PC-3 (cell line): ENCODE results near the gene C16orf54. TPM values are rescaled to one million over a fixed set of nuclear protein-coding genes. Genes with fewer than 3 reads are reported as not detected.
"Not testable (repeated sequence)": the region's sequence is repeated elsewhere in the genome, so short reads cannot be mapped to it uniquely, and the experiment has no call there.

Experiments used
- ATAC-seq: fragments of 200-7000 bp; cut with Tn5 transposase; 2 replicates; pipeline ENCODE4 v1.9.1; 2020; ENCODE audit warnings: mild to moderate bottlenecking, moderate library complexity
- BruUV-seq: library from RNA; stranded (reverse); fragments of 400-500 nt; replicated peaks from 2 replicates; lab custom pipeline; 2021; lab: Mats Ljungman, UMichigan
- CTCF ChIA-PET: fragments of 300-600 bp; sonication (Branson Sonifier 250); formaldehyde crosslinking; loops from one replicate; lab custom pipeline; 2022; ENCODE audit warnings: antibody characterized with exemption; lab: Charles Lee
- POLR2A ChIA-PET: fragments of 300-600 bp; sonication (Branson Sonifier 250); formaldehyde crosslinking; loops from one replicate; lab custom pipeline; 2022; ENCODE audit warnings: antibody characterized with exemption; ENCODE audit not compliant: unreplicated experiment; lab: Charles Lee
- DNase-seq: peaks from one replicate; pipeline ENCODE4 v3.0.0-alpha.2; 2015
- H2AFZ ChIP-seq: fragments of 300-600 bp; sonication (generic); 2 replicates; pipeline ENCODE4 v1.6.0; 2016; ENCODE audit warnings: antibody characterized with exemption, low read length
- H3F3A ChIP-seq: fragments of 300-600 bp; sonication (generic); one replicate; pipeline ENCODE4 v1.6.0; 2017; ENCODE audit warnings: antibody characterized with exemption, low read length, control low read depth, mild to moderate bottlenecking; ENCODE audit not compliant: unreplicated experiment
- H3K27ac ChIP-seq: fragments of 300-600 bp; sonication (generic); 2 replicates; pipeline ENCODE4 v1.5.1; 2016; ENCODE audit warnings: mild to moderate bottlenecking, low read length
- H3K27me3 ChIP-seq: fragments of 300-600 bp; sonication (generic); 2 replicates; pipeline ENCODE4 v1.6.1; 2016; ENCODE audit warnings: low read length, mixed read lengths
- H3K36me3 ChIP-seq: fragments of 300-600 bp; sonication (generic); 2 replicates; pipeline ENCODE4 v1.6.1; 2016; ENCODE audit warnings: low read depth, mixed run types, low read length, mixed read lengths
- H3K4me1 ChIP-seq: fragments of 300-600 bp; sonication (generic); 2 replicates; pipeline ENCODE4 v1.5.1; 2016; ENCODE audit warnings: low read length; ENCODE audit not compliant: insufficient read depth
- H3K4me2 ChIP-seq: fragments of 300-600 bp; sonication (generic); 2 replicates; pipeline ENCODE4 v1.6.0; 2016; ENCODE audit warnings: low read length
- H3K4me3 ChIP-seq: fragments of 300-600 bp; sonication (generic); 2 replicates; pipeline ENCODE4 v1.5.1; 2016; ENCODE audit warnings: mild to moderate bottlenecking, low read length, mixed read lengths
- H3K79me2 ChIP-seq: fragments of 300-600 bp; sonication (generic); 2 replicates; pipeline ENCODE4 v1.6.1; 2017; ENCODE audit warnings: low read length, mixed read lengths
- H3K9ac ChIP-seq: fragments of 300-600 bp; sonication (generic); 2 replicates; pipeline ENCODE4 v1.6.0; 2016; ENCODE audit warnings: mild to moderate bottlenecking, low read length
- H3K9me2 ChIP-seq: fragments of 300-600 bp; sonication (generic); replicated peaks from 2 replicates; pipeline ENCODE4 v1.6.1; 2016; ENCODE audit warnings: mixed run types, low read length, mixed read lengths
- H3K9me3 ChIP-seq: fragments of 300-600 bp; sonication (generic); 2 replicates; pipeline ENCODE4 v1.6.1; 2016; ENCODE audit warnings: low read length, mixed read lengths
- H4K20me1 ChIP-seq: fragments of 300-600 bp; sonication (generic); 2 replicates; pipeline ENCODE4 v1.6.1; 2016; ENCODE audit warnings: low read length, mixed read lengths
- EZH2 ChIP-seq: fragments of 300-600 bp; sonication (generic); IDR thresholded peaks from one replicate; pipeline ENCODE4 v1.6.1; 2017; ENCODE audit warnings: antibody characterized with exemption, mild to moderate bottlenecking, low read length; ENCODE audit not compliant: unreplicated experiment
- EZH2phosphoT487 ChIP-seq: fragments of 300-600 bp; sonication (generic); IDR thresholded peaks from 2 replicates; pipeline ENCODE4 v1.6.1; 2018; ENCODE audit warnings: mild to moderate bottlenecking, antibody characterized with exemption, low read length, borderline replicate concordance
- intact Hi-C: fragments of 100-400 bp; cut with micrococcal nuclease; formaldehyde crosslinking; loops from 2 replicates; pipeline ENCODE4 v1.9.0; 2023
- total RNA-seq: library from RNA; depleted of rRNA; stranded (reverse); fragments of >200 nt; gene quantifications from 2 replicates; pipeline ENCODE4 v1.2.3, GENCODE V29; 2014
- TF ChIP-seq, protein P1 (sequence below): fragments of 300-600 bp; sonication (generic); conservative IDR thresholded peaks from 2 replicates; pipeline ENCODE4 v1.5.1; 2017; ENCODE audit warnings: antibody characterized with exemption, low read depth, mild to moderate bottlenecking, low read length

The C16orf54 gene
- total RNA-seq, 1 experiment from 2014 or later: not detected

DNA sequence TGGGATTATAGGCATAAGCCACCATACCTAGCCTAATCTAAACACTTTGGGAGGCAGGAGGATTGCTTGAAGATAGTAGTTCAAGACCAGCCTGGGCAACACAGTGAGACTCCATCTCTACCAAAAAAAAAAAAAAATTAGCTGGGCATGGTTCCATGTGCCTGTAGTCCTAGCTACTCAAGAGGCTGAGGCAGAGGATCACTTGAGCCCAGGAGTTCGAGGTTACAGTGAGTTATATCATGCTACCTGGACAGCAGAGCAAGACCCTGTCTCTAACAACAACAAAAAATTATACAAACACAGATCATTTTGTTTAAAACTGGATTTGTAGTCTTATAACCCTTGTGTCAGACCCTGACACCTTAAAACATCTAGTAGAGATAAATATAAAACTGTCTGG, 7.7 kb upstream of the C16orf54 start:
- Histone ChIP-seq H4K20me1 (no peaks in the 10 kb centered on the region), H3K9me3 (no peaks in the 10 kb centered on the region), H3F3A (no peaks in the 10 kb centered on the region), H2AFZ (no peak overlapping the region), H3K4me2 (no peak overlapping the region), H3K4me1 (no peaks in the 10 kb centered on the region), H3K27me3 (no peaks in the 10 kb centered on the region), H3K9ac (no peak overlapping the region), H3K79me2 (no peaks in the 10 kb centered on the region), H3K4me3 (no peak overlapping the region), H3K27ac (no peak overlapping the region), H3K36me3 (no peaks in the 10 kb centered on the region), H3K9me2 (no peaks in the 10 kb centered on the region)
- ATAC-seq (no peak), DNase-seq (no peak)
- no TSS peak for BruUV-seq
- no peak for TF ChIP-seq EZH2
- TF ChIP-seq EZH2phosphoT487: no peak
- TF ChIP-seq, protein P1, sequence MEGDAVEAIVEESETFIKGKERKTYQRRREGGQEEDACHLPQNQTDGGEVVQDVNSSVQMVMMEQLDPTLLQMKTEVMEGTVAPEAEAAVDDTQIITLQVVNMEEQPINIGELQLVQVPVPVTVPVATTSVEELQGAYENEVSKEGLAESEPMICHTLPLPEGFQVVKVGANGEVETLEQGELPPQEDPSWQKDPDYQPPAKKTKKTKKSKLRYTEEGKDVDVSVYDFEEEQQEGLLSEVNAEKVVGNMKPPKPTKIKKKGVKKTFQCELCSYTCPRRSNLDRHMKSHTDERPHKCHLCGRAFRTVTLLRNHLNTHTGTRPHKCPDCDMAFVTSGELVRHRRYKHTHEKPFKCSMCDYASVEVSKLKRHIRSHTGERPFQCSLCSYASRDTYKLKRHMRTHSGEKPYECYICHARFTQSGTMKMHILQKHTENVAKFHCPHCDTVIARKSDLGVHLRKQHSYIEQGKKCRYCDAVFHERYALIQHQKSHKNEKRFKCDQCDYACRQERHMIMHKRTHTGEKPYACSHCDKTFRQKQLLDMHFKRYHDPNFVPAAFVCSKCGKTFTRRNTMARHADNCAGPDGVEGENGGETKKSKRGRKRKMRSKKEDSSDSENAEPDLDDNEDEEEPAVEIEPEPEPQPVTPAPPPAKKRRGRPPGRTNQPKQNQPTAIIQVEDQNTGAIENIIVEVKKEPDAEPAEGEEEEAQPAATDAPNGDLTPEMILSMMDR: no peak
- POLR2A ChIA-PET: no interaction called here
- CTCF ChIA-PET: no interaction called here
- intact Hi-C loops: no loop called here

DNA sequence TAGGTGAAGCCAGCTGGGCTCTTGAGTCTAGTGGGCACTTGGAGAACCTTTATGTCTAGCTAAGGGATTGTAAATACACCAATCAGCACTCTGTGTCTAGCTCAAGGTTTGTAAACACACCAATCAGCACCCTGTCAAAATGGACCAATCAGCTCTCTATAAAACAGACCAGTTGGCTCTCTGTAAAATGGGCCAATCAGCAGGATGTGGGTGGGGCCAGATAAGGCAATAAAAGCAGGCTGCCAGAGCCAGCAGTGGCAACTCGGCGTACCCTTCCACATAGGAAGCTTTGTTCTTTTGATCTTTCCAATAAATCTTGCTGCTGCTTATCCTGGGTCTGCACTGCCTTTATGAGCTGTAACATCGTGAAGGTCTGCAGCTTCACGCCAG, 3.0 kb upstream of the C16orf54 start:
- H3F3A ChIP-seq, CTCF ChIA-PET, H4K20me1 ChIP-seq, intact Hi-C loops, H3K9ac ChIP-seq, DNase-seq, H3K4me1 ChIP-seq, H3K9me2 ChIP-seq, H3K9me3 ChIP-seq, H3K27me3 ChIP-seq, H3K4me2 ChIP-seq, BruUV-seq, H3K4me3 ChIP-seq, H2AFZ ChIP-seq, ATAC-seq, POLR2A ChIA-PET, H3K79me2 ChIP-seq, H3K27ac ChIP-seq, H3K36me3 ChIP-seq: not testable (repeated sequence)

DNA sequence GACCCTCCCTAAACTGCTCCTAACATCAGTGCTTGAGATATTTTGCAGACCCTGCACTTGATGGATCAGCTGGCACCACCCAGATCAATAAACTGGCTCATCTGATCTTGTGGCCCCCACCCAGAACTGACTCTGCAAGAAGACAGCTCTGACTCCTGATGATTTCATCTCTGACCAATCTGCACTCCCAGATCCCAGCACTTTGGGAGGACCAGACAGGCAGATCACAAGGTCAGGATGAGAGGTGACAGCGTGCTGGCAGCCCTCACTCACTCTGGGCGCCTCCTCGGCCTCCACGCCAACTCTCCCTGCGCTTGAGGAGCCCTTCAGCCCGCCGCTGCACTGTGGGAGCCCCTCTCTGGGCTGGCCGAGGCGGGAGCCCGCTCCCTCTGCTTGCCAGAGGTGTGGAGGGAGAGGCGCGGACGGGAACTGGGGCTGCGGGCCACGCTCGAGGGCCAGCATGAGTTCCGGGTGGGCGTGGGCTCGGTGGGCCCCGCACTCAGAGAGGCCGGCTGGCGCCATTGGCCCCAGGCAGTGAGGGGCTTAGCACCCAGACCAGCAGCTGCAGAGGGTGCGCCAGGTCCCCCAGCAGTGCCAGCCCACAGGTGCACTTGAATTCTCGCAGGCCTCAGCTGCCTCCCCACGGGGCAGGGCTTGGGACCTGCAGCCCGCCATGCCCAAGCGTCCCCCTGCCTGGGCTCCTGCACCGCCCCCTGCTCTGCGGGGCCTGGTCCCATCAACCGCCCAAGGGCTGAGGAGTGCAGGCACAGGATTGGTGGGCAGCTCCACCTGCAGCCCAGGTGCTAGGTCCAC, 2.4 kb upstream of the C16orf54 start:
- H4K20me1 ChIP-seq: no peaks in the 10 kb centered on the region
- DNase-seq: no peak
- H3K4me2 ChIP-seq: no peak overlapping the region
- H3K4me3 ChIP-seq: no peak overlapping the region
- H3K27me3 ChIP-seq: no peaks in the 10 kb centered on the region
- no peak overlapping the region for H3K27ac ChIP-seq
- intact Hi-C loops: no loop called here
- H3K9ac ChIP-seq: no peak overlapping the region
- H3K79me2 ChIP-seq: no peaks in the 10 kb centered on the region
- H2AFZ ChIP-seq: no peak overlapping the region
- H3K9me2 ChIP-seq: no peaks in the 10 kb centered on the region
- H3K36me3 ChIP-seq: no peaks in the 10 kb centered on the region
- H3F3A ChIP-seq: no peaks in the 10 kb centered on the region
- CTCF ChIA-PET: no interaction called here
- BruUV-seq: no TSS peak
- TF ChIP-seq EZH2phosphoT487 (no peak), EZH2 (no peak)
- TF ChIP-seq, protein P1: no peak
- POLR2A ChIA-PET: no interaction called here
- no peaks in the 10 kb centered on the region for H3K9me3 ChIP-seq
- no peaks in the 10 kb centered on the region for H3K4me1 ChIP-seq
- no peak for ATAC-seq

DNA sequence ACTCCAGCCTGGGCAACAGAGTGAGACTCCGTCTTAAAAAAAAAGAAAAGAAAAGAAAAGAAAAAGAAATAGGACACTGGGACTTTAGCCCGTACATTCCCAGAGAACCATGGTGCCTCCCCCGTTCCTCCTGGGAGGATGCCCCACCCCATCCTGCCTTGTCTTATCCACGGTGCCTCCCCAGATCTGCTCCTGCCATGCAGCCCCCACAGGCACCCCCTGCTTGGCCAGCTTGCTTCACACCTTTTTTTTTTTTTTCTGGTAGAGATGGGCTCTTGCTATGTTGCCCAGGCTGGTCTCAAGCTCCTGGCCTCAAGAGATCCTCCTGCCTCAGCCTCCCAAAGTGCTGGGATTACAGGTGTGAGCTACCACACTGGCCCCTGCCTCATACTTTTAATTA, 728 bp upstream of the C16orf54 start:
- H3K79me2 ChIP-seq, POLR2A ChIA-PET, H2AFZ ChIP-seq, H3K9me2 ChIP-seq, ATAC-seq, H3K27me3 ChIP-seq, H3F3A ChIP-seq, H4K20me1 ChIP-seq, intact Hi-C loops, CTCF ChIA-PET, H3K9ac ChIP-seq, H3K4me1 ChIP-seq, H3K27ac ChIP-seq, DNase-seq, H3K36me3 ChIP-seq, H3K9me3 ChIP-seq, H3K4me3 ChIP-seq, BruUV-seq, H3K4me2 ChIP-seq: not testable (repeated sequence)
